Gastrocnemius medialis (tissue), 4 donors: ENCODE results near the gene MT4.

ENCODE experiments used
- CTCF ChIP-seq, 5 experiments: fragments of 450-650 bp in 3 of 5; fragments of 200-600 bp in 2 of 5; sonication (generic) in 2 of 5; IDR thresholded peaks in 4 of 5; conservative IDR thresholded peaks in 1 of 5; 1 replicate in 4 of 5; 2 replicates in 1 of 5; pipeline ENCODE4 v1.5.1; 2016 to 2019; ENCODE audit warnings: antibody characterized with exemption in 5 of 5, mild to moderate bottlenecking in 3 of 5, moderate library complexity in 3 of 5
- POLR2A ChIP-seq, 2 donors: fragments of 450-650 bp; IDR thresholded peaks; one replicate each; pipeline ENCODE4 v1.6.1; 2017; ENCODE audit warnings: antibody characterized with exemption in 2 of 2, mild to moderate bottlenecking in 2 of 2, moderate library complexity in 2 of 2

- TF ChIP-seq CTCF (IDR thresholded peaks at IDR 0.05 in 4 of 5, conservative IDR thresholded peaks at IDR 0.05 in 1 of 5) (no peak), POLR2A (IDR thresholded peaks at IDR 0.05) (no peak)
Measured at GRCh38 chr16:56616608-56617211, 51.8 kb downstream of the MT4 start.
